ENCODE results near the gene ELP4.

The ELP4 gene

GRCh38 chr11:31799435-31800397 is 290.1 kb downstream of the ELP4 start:
- DNase-seq (ENCODE audit: low read depth), result no peak
- no peak overlapping the region for H3K4me3 ChIP-seq (ENCODE audit: low read length)
- TF ChIP-seq CTCF (IDR thresholded peaks at IDR 0.05; ENCODE audit: insufficient read depth, low read depth, low read length, missing control alignments), result no peak

GRCh38 chr11:31800398-31801265 is 291.1 kb downstream of the ELP4 start:
- no peak for TF ChIP-seq CTCF (IDR thresholded peaks at IDR 0.05; ENCODE audit: insufficient read depth, low read depth, low read length, missing control alignments)
- no peak overlapping the region for H3K4me3 ChIP-seq (ENCODE audit: low read length)
- no peak for DNase-seq (ENCODE audit: low read depth)

- DNase-seq (ENCODE audit: low read depth), result no peak
- H3K4me3 ChIP-seq (ENCODE audit: low read length), result no peak overlapping the region
- TF ChIP-seq CTCF (IDR thresholded peaks at IDR 0.05; ENCODE audit: insufficient read depth, low read depth, low read length, missing control alignments), result no peak
Observed at GRCh38 chr11:31801298-31801702, 291.7 kb downstream of the ELP4 start.

- H3K4me3 ChIP-seq (ENCODE audit: low read length), result no peak overlapping the region
- no peak for TF ChIP-seq CTCF (IDR thresholded peaks at IDR 0.05; ENCODE audit: insufficient read depth, low read depth, low read length, missing control alignments)
- no peak for DNase-seq (ENCODE audit: low read depth)
Observed at GRCh38 chr11:31802000-31802551, 292.5 kb downstream of the ELP4 start.

GRCh38 chr11:31802609-31802989 is 293.0 kb downstream of the ELP4 start:
- DNase-seq (ENCODE audit: low read depth), result no peak
- no peak for TF ChIP-seq CTCF (IDR thresholded peaks at IDR 0.05; ENCODE audit: insufficient read depth, low read depth, low read length, missing control alignments)
- H3K4me3 ChIP-seq (ENCODE audit: low read length), result no peak overlapping the region

- H3K4me3 ChIP-seq (ENCODE audit: low read length), result no peak overlapping the region
- TF ChIP-seq CTCF (IDR thresholded peaks at IDR 0.05; ENCODE audit: insufficient read depth, low read depth, low read length, missing control alignments), result no peak
- no peak for DNase-seq (ENCODE audit: low read depth)
Observed at GRCh38 chr11:31802990-31803812, 293.6 kb downstream of the ELP4 start.
